Measurements from ENCODE around the gene ACSL1.
"Not testable (repeated sequence)": the region's sequence is repeated elsewhere in the genome, so short reads cannot be mapped to it uniquely, and the experiment has no call there.

The ACSL1 gene

DNA sequence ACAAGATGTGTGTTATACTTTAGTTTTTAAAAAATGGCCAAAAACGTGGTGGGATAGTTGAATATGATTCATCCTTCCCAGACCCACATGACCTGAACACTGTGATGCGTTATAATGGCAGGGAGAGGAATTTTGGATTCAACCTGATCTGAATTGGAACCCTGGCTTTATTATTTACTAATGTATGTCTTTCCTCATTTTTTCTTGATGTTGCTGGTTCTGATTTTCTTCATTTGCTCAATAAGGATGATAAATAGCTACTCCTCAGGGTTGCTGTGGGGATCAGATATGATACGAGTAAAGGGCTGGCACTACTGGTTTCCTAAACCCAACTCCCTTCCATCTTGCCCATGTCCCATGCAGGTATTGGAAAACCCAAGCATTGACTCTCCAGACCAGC lies 24.2 kb upstream of the ACSL1 start:
- H3K36me3 Mint-ChIP-seq, result no peaks in the 10 kb centered on the region
- H3K4me1 Mint-ChIP-seq, result peaks cover 8% of the 10 kb centered on the region
- no peaks in the 10 kb centered on the region for H3K9me3 Mint-ChIP-seq
- H3K27ac Mint-ChIP-seq, result no peak overlapping the region
- no peaks in the 10 kb centered on the region for H3K27me3 Mint-ChIP-seq
- no peak overlapping the region for H3K4me3 Mint-ChIP-seq

GRCh38 chr4:184849185-184849584 lies 23.4 kb upstream of the ACSL1 start:
- H3K27me3 Mint-ChIP-seq, result no peaks in the 10 kb centered on the region
- H3K36me3 Mint-ChIP-seq, result no peaks in the 10 kb centered on the region
- no peak overlapping the region for H3K4me3 Mint-ChIP-seq
- H3K4me1 Mint-ChIP-seq, result no peaks in the 10 kb centered on the region
- no peak overlapping the region for H3K27ac Mint-ChIP-seq
- H3K9me3 Mint-ChIP-seq, result no peaks in the 10 kb centered on the region

DNA sequence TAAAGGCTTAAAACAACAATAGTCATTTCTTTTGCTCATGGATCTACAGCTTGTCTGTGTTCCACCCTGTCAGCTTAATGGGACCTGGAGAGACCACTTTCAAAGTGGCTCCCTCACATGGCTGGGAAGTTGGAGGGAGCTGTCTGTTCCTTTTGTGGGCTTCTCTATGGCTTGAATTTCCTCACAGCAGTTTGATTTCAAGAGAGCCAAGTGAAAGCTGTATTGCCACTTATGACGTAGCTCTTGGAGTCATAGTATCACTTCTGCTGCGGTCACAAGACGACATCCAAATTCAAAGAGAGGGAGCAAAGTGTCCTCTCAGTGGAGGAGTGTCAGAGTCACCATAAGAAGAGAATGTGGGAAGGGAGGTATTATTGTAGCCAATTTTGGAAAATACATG lies 22.7 kb upstream of the ACSL1 start:
- H3K4me3 Mint-ChIP-seq, result no peak overlapping the region

GRCh38 chr4:184846531-184846930 lies 20.8 kb upstream of the ACSL1 start:
- H3K4me3 Mint-ChIP-seq, result no peak overlapping the region
- no peaks in the 10 kb centered on the region for H3K36me3 Mint-ChIP-seq
- H3K27ac Mint-ChIP-seq, result no peak overlapping the region
- no peaks in the 10 kb centered on the region for H3K4me1 Mint-ChIP-seq
- H3K27me3 Mint-ChIP-seq, result peaks cover 1% of the 10 kb centered on the region
- no peaks in the 10 kb centered on the region for H3K9me3 Mint-ChIP-seq

More for the DNA sequence above, 22.7 kb upstream of the ACSL1 start:
- no peak overlapping the region for H3K27ac Mint-ChIP-seq
- H3K36me3 Mint-ChIP-seq, result no peaks in the 10 kb centered on the region
- H3K4me1 Mint-ChIP-seq, result no peaks in the 10 kb centered on the region
- H3K27me3 Mint-ChIP-seq, result no peaks in the 10 kb centered on the region
- H3K9me3 Mint-ChIP-seq, result no peaks in the 10 kb centered on the region

DNA sequence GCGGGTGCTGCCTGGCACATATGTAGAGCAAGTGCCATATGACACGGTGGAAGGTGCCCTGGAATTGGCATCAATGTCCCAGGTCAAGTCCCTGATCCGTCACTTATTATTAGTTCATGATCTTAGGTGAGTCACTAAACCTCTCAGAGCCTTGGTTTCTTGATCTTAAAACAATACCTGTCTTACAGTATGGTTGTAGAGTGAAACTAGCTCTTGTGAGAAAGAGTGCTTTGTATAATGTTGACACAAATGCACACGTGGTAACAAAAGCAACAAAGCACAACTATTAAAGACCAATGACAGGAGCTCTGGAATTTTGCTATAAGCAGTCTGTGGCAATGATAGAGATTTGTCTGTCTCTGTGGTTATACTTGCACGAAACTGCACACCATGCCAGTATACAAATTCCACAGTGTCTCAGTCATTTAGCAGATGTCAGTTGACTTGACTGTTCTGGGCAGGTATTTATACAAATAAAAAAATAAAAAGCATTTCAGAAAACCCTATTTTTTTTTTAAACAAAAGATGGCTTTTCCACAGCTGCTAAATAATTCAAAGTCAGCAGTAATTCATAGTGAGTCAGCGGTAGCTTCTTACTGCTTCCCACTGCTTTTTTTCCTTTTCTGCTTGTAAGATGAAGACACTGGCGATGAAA lies 19.7 kb upstream of the ACSL1 start:
- Mint-ChIP-seq H3K27ac (no peak overlapping the region), H3K27me3 (peaks cover 1% of the 10 kb centered on the region), H3K4me3 (no peak overlapping the region), H3K9me3 (no peaks in the 10 kb centered on the region), H3K4me1 (no peaks in the 10 kb centered on the region), H3K36me3 (no peaks in the 10 kb centered on the region)

GRCh38 chr4:184844742-184845141 lies 19.0 kb upstream of the ACSL1 start:
- H3K4me3 Mint-ChIP-seq, result no peak overlapping the region
- H3K9me3 Mint-ChIP-seq, result no peaks in the 10 kb centered on the region
- no peak overlapping the region for H3K27ac Mint-ChIP-seq
- peaks cover 1% of the 10 kb centered on the region for H3K27me3 Mint-ChIP-seq
- no peaks in the 10 kb centered on the region for H3K36me3 Mint-ChIP-seq
- H3K4me1 Mint-ChIP-seq, result no peaks in the 10 kb centered on the region

- no peak overlapping the region for H3K27ac Mint-ChIP-seq
- peaks cover 1% of the 10 kb centered on the region for H3K27me3 Mint-ChIP-seq
- no peaks in the 10 kb centered on the region for H3K36me3 Mint-ChIP-seq
- no peaks in the 10 kb centered on the region for H3K4me1 Mint-ChIP-seq
- H3K9me3 Mint-ChIP-seq, result no peaks in the 10 kb centered on the region
- no peak overlapping the region for H3K4me3 Mint-ChIP-seq
Observed at GRCh38 chr4:184843984-184844554, 18.3 kb upstream of the ACSL1 start.

GRCh38 chr4:184839075-184839399 lies 13.3 kb upstream of the ACSL1 start:
- H3K9me3 Mint-ChIP-seq, H3K4me1 Mint-ChIP-seq, H3K4me3 Mint-ChIP-seq, H3K36me3 Mint-ChIP-seq, H3K27me3 Mint-ChIP-seq, H3K27ac Mint-ChIP-seq: not testable (repeated sequence)

GRCh38 chr4:184838249-184839074 lies 12.7 kb upstream of the ACSL1 start:
- H3K27me3 Mint-ChIP-seq, result peaks cover 1% of the 10 kb centered on the region
- no peak overlapping the region for H3K4me3 Mint-ChIP-seq
- no peaks in the 10 kb centered on the region for H3K9me3 Mint-ChIP-seq
- H3K27ac Mint-ChIP-seq, result no peak overlapping the region
- H3K4me1 Mint-ChIP-seq, result no peaks in the 10 kb centered on the region
- no peaks in the 10 kb centered on the region for H3K36me3 Mint-ChIP-seq

DNA sequence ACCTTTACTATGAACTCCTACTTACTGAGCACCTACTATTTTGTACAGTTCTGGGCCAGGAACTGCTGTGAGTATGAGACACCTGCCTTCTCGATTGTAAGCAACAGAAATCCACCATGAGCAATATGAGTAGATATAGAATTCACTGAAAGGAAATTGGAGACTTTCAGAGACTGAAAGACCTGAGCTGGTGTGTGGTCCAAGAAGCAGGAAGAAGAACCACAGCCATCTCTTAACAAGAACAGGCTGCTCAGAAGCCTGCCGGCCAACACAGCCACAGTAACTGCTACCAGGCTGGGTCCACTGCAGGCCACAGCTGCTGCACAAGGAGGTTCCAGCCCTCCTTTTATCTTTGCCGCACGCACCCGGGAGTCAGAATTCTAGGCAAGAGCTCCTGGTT lies 10.8 kb upstream of the ACSL1 start:
- no peaks in the 10 kb centered on the region for H3K36me3 Mint-ChIP-seq
- H3K9me3 Mint-ChIP-seq, result no peaks in the 10 kb centered on the region
- H3K4me1 Mint-ChIP-seq, result no peaks in the 10 kb centered on the region
- H3K4me3 Mint-ChIP-seq, result no peak overlapping the region
- no peak overlapping the region for H3K27ac Mint-ChIP-seq
- H3K27me3 Mint-ChIP-seq, result no peaks in the 10 kb centered on the region

DNA sequence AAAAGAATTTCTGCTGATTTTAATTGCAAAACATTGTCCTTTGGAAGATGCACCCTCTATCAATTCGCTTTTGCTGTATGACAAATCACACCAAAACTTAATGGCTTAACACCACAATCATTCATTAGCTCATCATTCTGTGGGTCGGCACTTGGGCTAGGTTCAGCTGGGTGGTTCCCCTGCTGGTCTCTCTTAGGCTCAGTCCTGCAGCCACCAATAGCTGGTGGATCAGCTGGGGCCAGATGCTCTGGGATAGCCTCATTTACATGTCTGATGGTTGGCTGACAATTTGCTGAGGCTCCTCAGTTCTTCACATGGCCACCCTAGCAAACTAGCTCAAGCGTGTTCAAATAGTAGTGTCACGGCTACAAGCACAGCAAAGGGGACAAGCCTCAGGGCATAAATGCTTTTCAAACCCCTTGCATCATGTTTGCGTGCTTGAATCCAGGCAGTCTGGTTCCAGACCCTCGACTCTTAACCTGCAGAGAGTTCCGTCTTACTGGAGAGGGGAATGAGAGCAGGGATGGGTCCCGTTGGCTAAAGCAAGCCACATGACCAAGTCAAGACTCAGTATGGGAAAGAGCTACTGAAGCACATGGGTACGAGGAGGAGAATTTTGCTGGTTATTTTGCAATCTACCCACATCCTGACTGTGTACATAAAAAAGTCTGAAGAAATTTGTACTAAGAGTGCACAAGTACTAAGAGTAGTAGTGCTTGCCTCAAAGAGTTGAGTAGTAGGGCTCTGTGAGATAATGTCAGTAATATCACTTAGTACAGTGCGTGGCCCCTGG lies 7.5 kb upstream of the ACSL1 start:
- H3K4me3 Mint-ChIP-seq, result no peak overlapping the region

DNA sequence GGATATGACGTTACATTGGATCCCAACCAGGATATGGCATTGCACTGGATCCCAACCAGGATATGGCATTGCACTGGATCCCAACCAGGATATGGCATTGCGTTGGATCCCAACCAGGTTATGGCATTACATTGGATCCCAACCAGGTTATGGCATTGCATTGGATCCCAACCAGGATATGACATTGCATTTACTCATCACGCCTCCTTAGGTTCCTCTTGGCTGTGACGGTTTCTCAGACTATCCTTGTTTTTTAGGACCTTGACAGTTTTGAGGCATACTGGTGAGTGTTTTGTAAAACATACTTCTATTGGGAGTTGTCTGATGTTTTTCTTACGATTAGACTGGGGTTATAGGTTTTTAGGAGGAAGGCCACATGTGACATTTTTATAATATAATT lies 5.4 kb upstream of the ACSL1 start:
- Mint-ChIP-seq H3K4me3 (no peak overlapping the region), H3K36me3 (no peaks in the 10 kb centered on the region), H3K27me3 (no peaks in the 10 kb centered on the region), H3K9me3 (no peaks in the 10 kb centered on the region), H3K4me1 (no peaks in the 10 kb centered on the region), H3K27ac (no peak overlapping the region)

More for the DNA sequence above, 7.5 kb upstream of the ACSL1 start:
- no peaks in the 10 kb centered on the region for H3K4me1 Mint-ChIP-seq
- H3K27ac Mint-ChIP-seq, result no peak overlapping the region
- H3K9me3 Mint-ChIP-seq, result no peaks in the 10 kb centered on the region
- no peaks in the 10 kb centered on the region for H3K36me3 Mint-ChIP-seq
- H3K27me3 Mint-ChIP-seq, result no peaks in the 10 kb centered on the region

DNA sequence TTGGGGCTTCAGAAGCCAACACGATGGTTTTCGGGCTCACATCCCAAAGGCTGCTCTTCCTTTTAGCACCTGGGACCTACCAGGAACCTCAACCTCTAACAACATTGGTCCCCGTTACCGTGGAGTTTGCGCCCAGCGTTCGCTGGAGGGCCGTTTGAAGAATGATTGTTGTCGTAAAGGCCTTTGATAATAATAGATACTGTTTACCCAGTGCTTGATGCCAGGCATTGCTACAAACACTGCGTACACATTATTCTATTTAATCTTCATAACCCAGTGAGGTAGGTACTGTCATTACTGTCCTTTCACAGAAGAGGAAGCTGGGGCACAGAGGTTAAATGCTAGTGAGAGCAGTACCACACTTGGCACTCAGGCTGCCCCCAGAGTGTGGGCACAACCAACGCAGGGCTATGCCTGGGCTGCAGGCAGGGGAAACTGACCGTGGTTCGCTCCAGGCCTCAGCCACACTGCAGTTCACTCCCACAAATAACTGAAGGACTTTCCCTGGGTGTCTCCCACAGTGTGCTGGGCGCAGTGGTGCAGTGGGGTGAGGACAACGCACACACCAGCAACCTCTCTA lies 1.0 kb upstream of the ACSL1 start:
- peaks cover 1% of the 10 kb centered on the region for H3K36me3 Mint-ChIP-seq
- H3K4me1 Mint-ChIP-seq, result peaks cover 29% of the 10 kb centered on the region
- H3K9me3 Mint-ChIP-seq, result no peaks in the 10 kb centered on the region

DNA sequence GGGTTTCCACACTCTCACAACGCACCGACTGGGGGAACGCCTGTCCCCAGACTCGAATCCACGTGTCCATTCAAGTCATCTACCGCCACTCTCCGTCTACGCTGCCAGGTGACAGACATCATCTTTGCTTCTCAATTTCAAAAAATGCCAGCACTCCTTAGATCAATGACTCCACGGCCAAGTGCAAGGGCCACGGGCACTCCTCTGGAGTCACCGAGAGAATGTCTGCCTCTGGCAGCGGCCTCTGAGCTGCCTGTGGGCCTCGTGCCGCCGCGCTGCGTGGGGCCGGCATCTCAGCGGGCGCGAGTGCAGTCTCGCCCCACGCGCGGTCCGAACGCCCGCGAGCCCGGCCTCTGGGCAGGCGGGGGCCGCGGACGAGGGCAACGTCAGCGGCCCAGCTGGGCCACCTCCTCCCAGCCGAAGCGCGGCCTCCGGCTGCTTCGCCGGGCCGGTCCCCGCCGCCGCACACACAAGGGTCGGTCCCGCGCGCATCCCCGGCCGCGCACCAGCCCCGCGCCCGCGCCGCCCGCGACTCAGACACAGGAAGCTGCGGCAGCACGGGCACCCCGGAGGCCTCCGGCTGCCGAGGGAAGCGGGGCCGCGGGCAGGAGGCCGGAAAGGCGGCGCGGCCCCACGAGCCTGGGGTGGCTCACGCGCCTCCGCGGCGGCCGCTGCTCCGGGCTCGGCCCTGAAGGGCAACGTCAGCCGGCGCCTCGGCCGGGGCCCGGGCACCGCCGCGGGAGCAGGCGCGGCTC lies 450 bp downstream of the ACSL1 start:
- H3K9me3 Mint-ChIP-seq, result no peaks in the 10 kb centered on the region
- H3K27ac Mint-ChIP-seq, result peak overlapping the region; percentile 90
- H3K36me3 Mint-ChIP-seq, result peaks cover 1% of the 10 kb centered on the region
- H3K4me1 Mint-ChIP-seq, result peaks cover 30% of the 10 kb centered on the region
- H3K27me3 Mint-ChIP-seq, result no peaks in the 10 kb centered on the region
- peak overlapping the region; percentile 94 for H3K4me3 Mint-ChIP-seq

More for the DNA sequence above, 1.0 kb upstream of the ACSL1 start:
- peak overlapping the region; percentile 90 for H3K4me3 Mint-ChIP-seq
- peak overlapping the region; percentile 77 for H3K27ac Mint-ChIP-seq
- no peaks in the 10 kb centered on the region for H3K27me3 Mint-ChIP-seq

- peaks cover 1% of the 10 kb centered on the region for H3K36me3 Mint-ChIP-seq
- H3K27ac Mint-ChIP-seq, result peak overlapping the region; percentile 95
- H3K4me1 Mint-ChIP-seq, result peaks cover 32% of the 10 kb centered on the region
- H3K27me3 Mint-ChIP-seq, result no peaks in the 10 kb centered on the region
- peak overlapping the region; percentile 94 for H3K4me3 Mint-ChIP-seq
- no peaks in the 10 kb centered on the region for H3K9me3 Mint-ChIP-seq
Observed at GRCh38 chr4:184824776-184825084, 1.0 kb downstream of the ACSL1 start.

Data from activated naive CD4-positive, alpha-beta T cell treated with anti-CD3 and anti-CD28 coated beads, Interleukin-2, amount 50 U/mL, for 24 hours (primary cell).